Muscle of leg (tissue), 11 donors: ENCODE results near the gene ARMC12. TPM values are rescaled to one million over a fixed set of nuclear protein-coding genes. Genes with fewer than 3 reads are reported as not detected.
A peak's percentile ranks its signal among the peaks of the same experiment; 100 is the strongest.

Source experiments
- DNase-seq: peaks from one replicate; pipeline ENCODE4 v3.0.0; 2013
- H3K27ac ChIP-seq: one replicate; pipeline ENCODE4 v1.5.1; 2013; ENCODE audit warnings: mild to moderate bottlenecking, low read length, control low read depth
- H3K27me3 ChIP-seq: one replicate; pipeline ENCODE4 v1.6.1; 2013; ENCODE audit warnings: low read length; ENCODE audit not compliant: control insufficient read depth, insufficient read depth
- H3K36me3 ChIP-seq: one replicate; pipeline ENCODE4 v1.6.1; 2013; ENCODE audit warnings: low read length; ENCODE audit not compliant: control insufficient read depth, insufficient read depth
- H3K4me1 ChIP-seq: one replicate; pipeline ENCODE4 v1.6.1; 2013; ENCODE audit warnings: low read length; ENCODE audit not compliant: control insufficient read depth, insufficient read depth
- H3K4me3 ChIP-seq: one replicate; pipeline ENCODE4 v1.5.1; 2013; ENCODE audit warnings: low read length, control low read depth
- H3K9me3 ChIP-seq: replicated peaks from 2 replicates; pipeline ENCODE4 v1.6.1; 2013; ENCODE audit warnings: low read depth, low read length; ENCODE audit not compliant: control insufficient read depth
- WGBS: methylation state at CpG from one replicate; pipeline ENCODE4 v1.1.5; 2013; ENCODE audit warnings: missing lambda C conversion rate; ENCODE audit not compliant: insufficient coverage; 5-methylcytosine and 5-hydroxymethylcytosine counted together
- polyA plus RNA-seq, 8 donors: library from polyadenylated mRNA; unstranded; fragments of 120-200 nt; gene quantifications; one replicate each; pipeline versions ENCODE4 v1.2.1 to v1.2.3, GENCODE V29; 2013; ENCODE audit warnings: inconsistent platforms in 1 of 8, low replicate concordance in 1 of 8; ENCODE audit not compliant: insufficient read length in 8 of 8, insufficient read depth in 1 of 8
- total RNA-seq: library from RNA; stranded (reverse); fragments of 120-200 nt; gene quantifications from one replicate; pipeline ENCODE4 v1.2.4, GENCODE V29; 2013

Gene ARMC12
- total and polyA plus RNA-seq, 9 donors: 0.57 to 1.2 (median 0.75) TPM

- WGBS: under 1% methylated on average over 49 of the region's 56 CpGs
- DNase-seq: peak; percentile 28
- H3K4me3 ChIP-seq: peak within 1 kb of the TSS; percentile 21
- peaks cover 18% of the 10 kb centered on the region for H3K27me3 ChIP-seq
- H3K36me3 ChIP-seq: no peaks in the 10 kb centered on the region
- no peaks in the 10 kb centered on the region for H3K4me1 ChIP-seq
- no peak within 1 kb of the TSS for H3K27ac ChIP-seq
- no peaks in the 10 kb centered on the region for H3K9me3 ChIP-seq
Observed at GRCh38 chr6:35776364-35777215, 39.8 kb downstream of the ARMC12 start, which contains the start of gene CLPSL2. CLPSL2 (plus strand) TSS chr6:35776598; CDS start chr6:35776619, 21 bp downstream.

DNA sequence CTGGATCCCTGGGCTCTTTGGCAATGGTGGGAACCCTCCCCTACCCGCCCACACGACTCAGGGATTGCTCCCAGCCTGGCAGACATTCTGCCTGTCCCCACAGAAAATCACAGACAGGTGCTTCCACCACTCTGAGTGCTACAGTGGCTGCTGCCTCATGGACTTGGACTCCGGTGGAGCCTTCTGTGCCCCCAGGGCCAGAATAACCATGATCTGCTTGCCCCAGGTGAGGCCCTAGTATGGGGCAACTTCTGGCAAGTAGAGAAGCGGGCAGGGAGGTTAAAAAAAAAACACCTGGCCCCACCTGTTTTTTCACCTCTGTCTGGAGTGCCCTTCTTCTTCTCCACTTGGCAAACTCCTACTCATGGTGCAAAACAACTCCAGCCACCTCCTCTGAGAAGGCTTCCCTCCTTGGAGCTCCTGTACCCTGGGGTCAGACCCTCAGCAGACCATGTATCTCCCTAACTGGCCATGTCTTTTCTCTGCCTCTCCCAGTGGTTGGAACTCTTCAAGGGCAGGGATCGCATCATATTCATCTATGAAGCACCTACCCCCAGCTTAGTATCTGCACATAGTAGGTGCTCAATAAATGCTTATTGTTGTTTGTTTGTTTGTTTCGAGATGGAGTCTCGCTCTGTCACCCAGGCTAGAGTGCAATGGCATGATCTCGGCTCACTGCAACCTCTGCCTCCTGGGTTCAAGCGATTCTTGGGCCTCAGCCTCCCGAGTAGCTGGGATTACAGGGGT, 40.7 kb downstream of the ARMC12 start:
- Histone ChIP-seq H3K4me3 (no peak overlapping the region), H3K9me3 (no peaks in the 10 kb centered on the region), H3K36me3 (no peaks in the 10 kb centered on the region), H3K27ac (no peak overlapping the region), H3K4me1 (no peaks in the 10 kb centered on the region), H3K27me3 (peaks cover 23% of the 10 kb centered on the region)
- DNase-seq: no peak
- 83% methylated on average over 6 of the region's 10 CpGs for WGBS

GRCh38 chr6:35778437-35778836, 41.6 kb downstream of the ARMC12 start:
- 82% methylated on average over 2 of the region's 2 CpGs for WGBS
- Histone ChIP-seq H3K4me3 (no peak overlapping the region), H3K4me1 (no peaks in the 10 kb centered on the region), H3K36me3 (no peaks in the 10 kb centered on the region), H3K27me3 (peaks cover 23% of the 10 kb centered on the region), H3K27ac (no peak overlapping the region), H3K9me3 (no peaks in the 10 kb centered on the region)
- DNase-seq: no peak

- no peak within 1 kb of the TSS for H3K4me3 ChIP-seq
- DNase-seq: no peak
- no peaks in the 10 kb centered on the region for H3K9me3 ChIP-seq
- WGBS: 82% methylated on average over 3 of the region's 7 CpGs
- H3K36me3 ChIP-seq: no peaks in the 10 kb centered on the region
- H3K4me1 ChIP-seq: no peaks in the 10 kb centered on the region
- peaks cover 24% of the 10 kb centered on the region for H3K27me3 ChIP-seq
- no peak within 1 kb of the TSS for H3K27ac ChIP-seq
Observed at GRCh38 chr6:35780719-35781118, 43.9 kb downstream of the ARMC12 start, which contains the start of gene CLPSL1. CLPSL1 (plus strand) TSS chr6:35781019; CDS start chr6:35781111, 92 bp downstream.

- peaks cover 20% of the 10 kb centered on the region for H3K27me3 ChIP-seq
- WGBS: no CpG with 5 or more reads among the region's 2 CpGs
- no peak overlapping the region for H3K4me3 ChIP-seq
- H3K27ac ChIP-seq: no peak overlapping the region
- no peaks in the 10 kb centered on the region for H3K9me3 ChIP-seq
- DNase-seq: no peak
- H3K36me3 ChIP-seq: no peaks in the 10 kb centered on the region
- H3K4me1 ChIP-seq: no peaks in the 10 kb centered on the region
Observed at GRCh38 chr6:35781290-35781689, 44.5 kb downstream of the ARMC12 start.

GRCh38 chr6:35782424-35782823, 45.6 kb downstream of the ARMC12 start:
- Histone ChIP-seq H3K36me3 (no peaks in the 10 kb centered on the region), H3K4me1 (no peaks in the 10 kb centered on the region), H3K4me3 (no peak overlapping the region), H3K9me3 (no peaks in the 10 kb centered on the region), H3K27me3 (peaks cover 23% of the 10 kb centered on the region), H3K27ac (no peak overlapping the region)
- DNase-seq: no peak
- WGBS: 50% methylated on average over 2 of the region's 3 CpGs

GRCh38 chr6:35784200-35784599, 47.4 kb downstream of the ARMC12 start:
- DNase-seq: no peak
- H3K36me3 ChIP-seq: no peaks in the 10 kb centered on the region
- H3K27me3 ChIP-seq: peaks cover 28% of the 10 kb centered on the region
- H3K4me1 ChIP-seq: no peaks in the 10 kb centered on the region
- no CpG with 5 or more reads among the region's 2 CpGs for WGBS
- H3K9me3 ChIP-seq: no peaks in the 10 kb centered on the region
- no peak overlapping the region for H3K27ac ChIP-seq
- no peak overlapping the region for H3K4me3 ChIP-seq

DNA sequence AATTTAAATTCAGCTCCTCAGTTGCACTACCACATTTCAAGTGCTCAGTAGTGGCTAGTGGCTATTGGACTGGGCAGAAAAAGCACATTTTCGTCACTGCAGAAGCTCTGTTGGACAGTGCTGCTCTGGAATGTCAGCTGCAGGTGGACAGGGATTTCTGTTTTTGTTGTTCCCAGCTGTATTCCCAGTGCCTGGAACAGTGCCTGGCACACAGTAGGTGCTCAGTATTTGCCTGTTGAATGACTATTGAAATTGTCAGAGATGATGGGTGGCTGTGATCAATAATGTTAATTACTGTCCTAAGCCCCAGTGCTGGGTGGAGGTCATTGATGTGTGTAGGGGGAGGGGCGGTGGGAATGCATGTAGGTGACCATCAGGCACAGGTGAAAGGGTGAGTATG, 49.4 kb downstream of the ARMC12 start:
- no peak for DNase-seq
- WGBS: 37% methylated on average over 2 of the region's 2 CpGs
- H3K4me1 ChIP-seq: no peaks in the 10 kb centered on the region
- no peaks in the 10 kb centered on the region for H3K36me3 ChIP-seq
- no peaks in the 10 kb centered on the region for H3K9me3 ChIP-seq
- peaks cover 28% of the 10 kb centered on the region for H3K27me3 ChIP-seq
- H3K4me3 ChIP-seq: no peak overlapping the region
- H3K27ac ChIP-seq: no peak overlapping the region

- Histone ChIP-seq H3K4me3 (no peak overlapping the region), H3K36me3 (no peaks in the 10 kb centered on the region), H3K9me3 (no peaks in the 10 kb centered on the region), H3K27me3 (peaks cover 28% of the 10 kb centered on the region), H3K4me1 (no peaks in the 10 kb centered on the region), H3K27ac (no peak overlapping the region)
- DNase-seq: no peak
- WGBS: 29% methylated on average over 22 of the region's 25 CpGs
Observed at GRCh38 chr6:35786810-35787209, 50.0 kb downstream of the ARMC12 start.
